WTC11 (cell line): ENCODE data around the gene HCST. TPM values are rescaled to one million over a fixed set of nuclear protein-coding genes. Genes with fewer than 3 reads are reported as not detected.

Source experiments
- ATAC-seq: fragments of 200-7000 bp; cut with Tn5 transposase; 2 replicates; pipeline ENCODE4 v1.10.0; 2021; ENCODE audit warnings: mild to moderate bottlenecking, moderate library complexity
- CTCF ChIA-PET: fragments of 300-600 bp; sonication (Branson Sonifier 250); formaldehyde crosslinking; loops from one replicate; lab custom pipeline; 2021; ENCODE audit warnings: antibody characterized with exemption; lab: Charles Lee
- POLR2A ChIA-PET: fragments of 350-600 bp; sonication (Branson Sonifier 250); formaldehyde crosslinking; loops from one replicate; lab custom pipeline; 2021; ENCODE audit warnings: antibody characterized with exemption; lab: Charles Lee
- DNase-seq: peaks from one replicate; pipeline ENCODE4 v3.0.0; 2021; ENCODE audit warnings: low spot score
- H3K27ac Mint-ChIP-seq: 2 replicates; pipeline ENCODE4 v1.8.0; 2021; ENCODE audit warnings: mixed read lengths
- H3K27me3 Mint-ChIP-seq: 2 replicates; pipeline ENCODE4 v1.8.0; 2021; ENCODE audit warnings: low read depth, mild to moderate bottlenecking, moderate library complexity, mixed read lengths
- H3K36me3 Mint-ChIP-seq: 2 replicates; pipeline ENCODE4 v1.8.0; 2021; ENCODE audit warnings: mixed read lengths
- H3K4me1 Mint-ChIP-seq: 2 replicates; pipeline ENCODE4 v1.8.0; 2022; ENCODE audit warnings: mixed read lengths
- H3K4me3 Mint-ChIP-seq: 2 replicates; pipeline ENCODE4 v1.8.0; 2021; ENCODE audit warnings: mild to moderate bottlenecking, moderate library complexity, mixed read lengths
- H3K9me3 Mint-ChIP-seq: 2 replicates; pipeline ENCODE4 v1.8.0; 2021; ENCODE audit warnings: mixed read lengths
- ATF6 ChIP-seq: sonication (generic); formaldehyde crosslinking; IDR thresholded peaks from 2 replicates; pipeline ENCODE4 v1.8.1; 2023; ENCODE audit warnings: mild to moderate bottlenecking, missing genetic modification reagents
- EMX1 ChIP-seq: fragments of 250-450 bp; sonication (Bioruptor Pico); IDR thresholded peaks from 2 replicates; pipeline ENCODE4 v1.8.0; 2021; ENCODE audit warnings: mild to moderate bottlenecking
- FOXP1 ChIP-seq: sonication (generic); formaldehyde crosslinking; IDR thresholded peaks from 2 replicates; pipeline ENCODE4 v1.8.0; 2022; ENCODE audit warnings: missing genetic modification reagents, mild to moderate bottlenecking, moderate library complexity, borderline replicate concordance
- GRHL2 ChIP-seq: fragments of 250-450 bp; sonication (Bioruptor Pico); IDR thresholded peaks from 2 replicates; pipeline ENCODE4 v1.8.0; 2022; ENCODE audit warnings: mild to moderate bottlenecking, moderate library complexity; ENCODE audit not compliant: insufficient replicate concordance, severe bottlenecking
- IRF2 ChIP-seq: sonication (generic); formaldehyde crosslinking; IDR thresholded peaks from 2 replicates; pipeline ENCODE4 v1.8.0; 2022; ENCODE audit warnings: low read depth, missing genetic modification reagents, borderline replicate concordance
- JUN ChIP-seq: sonication (generic); formaldehyde crosslinking; IDR thresholded peaks from 2 replicates; pipeline ENCODE4 v1.8.0; 2023; ENCODE audit warnings: mild to moderate bottlenecking, missing genetic modification reagents
- MLX ChIP-seq: sonication (generic); formaldehyde crosslinking; IDR thresholded peaks from 2 replicates; pipeline ENCODE4 v1.8.1; 2023; ENCODE audit warnings: mild to moderate bottlenecking, missing genetic modification reagents, moderate library complexity
- NFE2L1 ChIP-seq: sonication (generic); formaldehyde crosslinking; IDR thresholded peaks from 2 replicates; pipeline ENCODE4 v1.8.1; 2023; ENCODE audit warnings: missing genetic modification reagents
- OVOL2 ChIP-seq: fragments of 250-450 bp; sonication (Bioruptor Pico); IDR thresholded peaks from 2 replicates; pipeline ENCODE4 v1.9.0; 2021; ENCODE audit warnings: mild to moderate bottlenecking, borderline replicate concordance
- SP1 ChIP-seq: sonication (generic); formaldehyde crosslinking; conservative IDR thresholded peaks from 2 replicates; pipeline ENCODE4 v1.8.1; 2022; ENCODE audit warnings: missing genetic modification reagents
- TCF7 ChIP-seq: sonication (generic); formaldehyde crosslinking; IDR thresholded peaks from 2 replicates; pipeline ENCODE4 v1.8.0; 2022; ENCODE audit warnings: mild to moderate bottlenecking, low read depth, missing genetic modification reagents, moderate library complexity
- ZNF138 ChIP-seq: sonication (generic); formaldehyde crosslinking; conservative IDR thresholded peaks from 2 replicates; pipeline ENCODE4 v1.8.1; 2022; ENCODE audit warnings: mild to moderate bottlenecking, moderate library complexity, missing genetic modification reagents
- ZNF232 ChIP-seq: sonication (generic); formaldehyde crosslinking; IDR thresholded peaks from 2 replicates; pipeline ENCODE4 v1.8.0; 2022; ENCODE audit warnings: mild to moderate bottlenecking, missing genetic modification reagents
- ZNF263 ChIP-seq: sonication (generic); formaldehyde crosslinking; IDR thresholded peaks from 2 replicates; pipeline ENCODE4 v1.8.1; 2022; ENCODE audit warnings: low read depth, mild to moderate bottlenecking, moderate library complexity, missing genetic modification reagents
- ZNF425 ChIP-seq: fragments of 250-450 bp; sonication (Bioruptor Pico); conservative IDR thresholded peaks from 2 replicates; pipeline ENCODE4 v1.9.0; 2021; ENCODE audit warnings: mild to moderate bottlenecking
- ZNF532 ChIP-seq: fragments of 250-450 bp; sonication (Bioruptor Pico); IDR thresholded peaks from 2 replicates; pipeline ENCODE4 v1.9.0; 2021; ENCODE audit warnings: mild to moderate bottlenecking, borderline replicate concordance
- total RNA-seq: library from RNA; stranded (reverse); gene quantifications from 3 replicates; pipeline ENCODE4 v1.2.3, GENCODE V29; 2021
- TF ChIP-seq, protein P1 (sequence below): fragments of 250-450 bp; sonication (Bioruptor Pico); IDR thresholded peaks from 2 replicates; pipeline ENCODE4 v1.9.0; 2021; ENCODE audit warnings: mild to moderate bottlenecking
- TF ChIP-seq, protein P2 (sequence below): sonication (generic); formaldehyde crosslinking; IDR thresholded peaks from 2 replicates; pipeline ENCODE4 v1.8.0; 2023; ENCODE audit warnings: missing genetic modification reagents, mild to moderate bottlenecking, borderline replicate concordance

Gene HCST
- total RNA-seq, 1 experiment from 2014 or later: 1.9 TPM

GRCh38 chr19:35872180-35872579 is 30.1 kb upstream of the HCST start (continued):
- no peak for TF ChIP-seq FOXP1
- TF ChIP-seq ATF6 (CRISPR knock-in tag): no peak
- TF ChIP-seq ZNF138 (CRISPR knock-in tag): no peak
- no peak for TF ChIP-seq IRF2 (CRISPR knock-in tag)
- TF ChIP-seq TCF7 (CRISPR knock-in tag): no peak
- TF ChIP-seq ZNF532 (CRISPR knock-in tag): no peak

DNA sequence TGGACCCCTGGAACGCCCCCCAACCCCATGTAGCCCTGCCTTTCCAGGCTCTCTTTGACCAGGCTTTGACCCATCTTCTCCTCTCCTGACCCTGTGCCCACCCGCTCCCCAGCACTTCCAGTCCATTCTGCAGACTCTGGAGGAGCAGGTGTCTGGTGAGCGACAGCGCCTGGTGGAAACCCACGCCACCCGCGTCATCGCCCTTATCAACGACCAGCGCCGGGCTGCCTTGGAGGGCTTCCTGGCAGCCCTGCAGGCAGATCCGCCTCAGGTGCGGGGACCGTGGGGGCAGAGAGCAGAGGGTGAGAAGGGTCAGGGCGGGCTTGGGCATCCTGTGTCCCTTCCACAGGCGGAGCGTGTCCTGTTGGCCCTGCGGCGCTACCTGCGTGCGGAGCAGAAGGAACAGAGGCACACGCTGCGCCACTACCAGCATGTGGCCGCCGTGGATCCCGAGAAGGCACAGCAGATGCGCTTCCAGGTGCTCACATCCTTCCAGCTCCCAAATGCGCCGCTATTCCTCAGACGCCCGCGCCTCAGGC is 27.9 kb upstream of the HCST start:
- H3K36me3 Mint-ChIP-seq: no peaks in the 10 kb centered on the region
- POLR2A ChIA-PET: no interaction called here
- H3K27ac Mint-ChIP-seq: no peak overlapping the region
- no peak for ATAC-seq
- CTCF ChIA-PET: interaction anchor here (0.7 kb wide), 1 partner anchor 47 kb away, joined by 3 read pairs; no protein-coding TSS in a partner anchor
- TF ChIP-seq, protein P1, sequence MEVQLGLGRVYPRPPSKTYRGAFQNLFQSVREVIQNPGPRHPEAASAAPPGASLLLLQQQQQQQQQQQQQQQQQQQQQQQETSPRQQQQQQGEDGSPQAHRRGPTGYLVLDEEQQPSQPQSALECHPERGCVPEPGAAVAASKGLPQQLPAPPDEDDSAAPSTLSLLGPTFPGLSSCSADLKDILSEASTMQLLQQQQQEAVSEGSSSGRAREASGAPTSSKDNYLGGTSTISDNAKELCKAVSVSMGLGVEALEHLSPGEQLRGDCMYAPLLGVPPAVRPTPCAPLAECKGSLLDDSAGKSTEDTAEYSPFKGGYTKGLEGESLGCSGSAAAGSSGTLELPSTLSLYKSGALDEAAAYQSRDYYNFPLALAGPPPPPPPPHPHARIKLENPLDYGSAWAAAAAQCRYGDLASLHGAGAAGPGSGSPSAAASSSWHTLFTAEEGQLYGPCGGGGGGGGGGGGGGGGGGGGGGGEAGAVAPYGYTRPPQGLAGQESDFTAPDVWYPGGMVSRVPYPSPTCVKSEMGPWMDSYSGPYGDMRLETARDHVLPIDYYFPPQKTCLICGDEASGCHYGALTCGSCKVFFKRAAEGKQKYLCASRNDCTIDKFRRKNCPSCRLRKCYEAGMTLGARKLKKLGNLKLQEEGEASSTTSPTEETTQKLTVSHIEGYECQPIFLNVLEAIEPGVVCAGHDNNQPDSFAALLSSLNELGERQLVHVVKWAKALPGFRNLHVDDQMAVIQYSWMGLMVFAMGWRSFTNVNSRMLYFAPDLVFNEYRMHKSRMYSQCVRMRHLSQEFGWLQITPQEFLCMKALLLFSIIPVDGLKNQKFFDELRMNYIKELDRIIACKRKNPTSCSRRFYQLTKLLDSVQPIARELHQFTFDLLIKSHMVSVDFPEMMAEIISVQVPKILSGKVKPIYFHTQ: no peak
- TF ChIP-seq EMX1 (CRISPR knock-in tag) (no peak), SP1 (CRISPR knock-in tag) (no peak), GRHL2 (no peak), ZNF232 (CRISPR knock-in tag) (no peak), ZNF425 (CRISPR knock-in tag) (no peak), ZNF263 (no peak), OVOL2 (CRISPR knock-in tag) (no peak), JUN (CRISPR knock-in tag) (no peak), MLX (CRISPR knock-in tag) (no peak), FOXP1 (no peak), NFE2L1 (no peak)
- TF ChIP-seq, protein P2, sequence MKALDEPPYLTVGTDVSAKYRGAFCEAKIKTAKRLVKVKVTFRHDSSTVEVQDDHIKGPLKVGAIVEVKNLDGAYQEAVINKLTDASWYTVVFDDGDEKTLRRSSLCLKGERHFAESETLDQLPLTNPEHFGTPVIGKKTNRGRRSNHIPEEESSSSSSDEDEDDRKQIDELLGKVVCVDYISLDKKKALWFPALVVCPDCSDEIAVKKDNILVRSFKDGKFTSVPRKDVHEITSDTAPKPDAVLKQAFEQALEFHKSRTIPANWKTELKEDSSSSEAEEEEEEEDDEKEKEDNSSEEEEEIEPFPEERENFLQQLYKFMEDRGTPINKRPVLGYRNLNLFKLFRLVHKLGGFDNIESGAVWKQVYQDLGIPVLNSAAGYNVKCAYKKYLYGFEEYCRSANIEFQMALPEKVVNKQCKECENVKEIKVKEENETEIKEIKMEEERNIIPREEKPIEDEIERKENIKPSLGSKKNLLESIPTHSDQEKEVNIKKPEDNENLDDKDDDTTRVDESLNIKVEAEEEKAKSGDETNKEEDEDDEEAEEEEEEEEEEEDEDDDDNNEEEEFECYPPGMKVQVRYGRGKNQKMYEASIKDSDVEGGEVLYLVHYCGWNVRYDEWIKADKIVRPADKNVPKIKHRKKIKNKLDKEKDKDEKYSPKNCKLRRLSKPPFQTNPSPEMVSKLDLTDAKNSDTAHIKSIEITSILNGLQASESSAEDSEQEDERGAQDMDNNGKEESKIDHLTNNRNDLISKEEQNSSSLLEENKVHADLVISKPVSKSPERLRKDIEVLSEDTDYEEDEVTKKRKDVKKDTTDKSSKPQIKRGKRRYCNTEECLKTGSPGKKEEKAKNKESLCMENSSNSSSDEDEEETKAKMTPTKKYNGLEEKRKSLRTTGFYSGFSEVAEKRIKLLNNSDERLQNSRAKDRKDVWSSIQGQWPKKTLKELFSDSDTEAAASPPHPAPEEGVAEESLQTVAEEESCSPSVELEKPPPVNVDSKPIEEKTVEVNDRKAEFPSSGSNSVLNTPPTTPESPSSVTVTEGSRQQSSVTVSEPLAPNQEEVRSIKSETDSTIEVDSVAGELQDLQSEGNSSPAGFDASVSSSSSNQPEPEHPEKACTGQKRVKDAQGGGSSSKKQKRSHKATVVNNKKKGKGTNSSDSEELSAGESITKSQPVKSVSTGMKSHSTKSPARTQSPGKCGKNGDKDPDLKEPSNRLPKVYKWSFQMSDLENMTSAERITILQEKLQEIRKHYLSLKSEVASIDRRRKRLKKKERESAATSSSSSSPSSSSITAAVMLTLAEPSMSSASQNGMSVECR (CRISPR knock-in tag): no peak
- H3K4me3 Mint-ChIP-seq: no peak overlapping the region
- DNase-seq: no peak
- H3K9me3 Mint-ChIP-seq: no peaks in the 10 kb centered on the region
- H3K27me3 Mint-ChIP-seq: peaks cover 42% of the 10 kb centered on the region
- H3K4me1 Mint-ChIP-seq: peaks cover 22% of the 10 kb centered on the region
